Adrenal gland (tissue), 5 donors: ENCODE measurements around the gene PLEKHA7.

ENCODE experiments used
- CTCF ChIP-seq, 6 experiments: fragments of 450-650 bp in 4 of 6; fragments of 200-600 bp in 2 of 6; sonication (generic) in 1 of 6; IDR thresholded peaks; 1 replicate in 5 of 6; 2 replicates in 1 of 6; pipeline versions ENCODE4 v1.5.1 to v1.8.0; 2016 to 2021; ENCODE audit warnings: antibody characterized with exemption in 6 of 6, mild to moderate bottlenecking in 2 of 6, moderate library complexity in 1 of 6
- POLR2A ChIP-seq, 2 donors: fragments of 450-650 bp; IDR thresholded peaks; one replicate each; pipeline ENCODE4 v1.6.1; 2017; ENCODE audit warnings: antibody characterized with exemption in 2 of 2, mild to moderate bottlenecking in 2 of 2, moderate library complexity in 1 of 2
- donor health status: DM: no; HTN: no; CAD: no.

- TF ChIP-seq CTCF (IDR thresholded peaks at IDR 0.05) (no peak), POLR2A (IDR thresholded peaks at IDR 0.05) (no peak)
These were observed 157.0 kb downstream of the PLEKHA7 start for GRCh38 chr11:16857186-16857585.
